Mesenchymal stem cell (in vitro differentiated cells and primary cell): ENCODE results near the gene PITPNC1.

ENCODE experiments used
- DNase-seq: peaks from one replicate; pipeline ENCODE4 v3.0.0-alpha.2; 2013
- H2AFZ ChIP-seq: one replicate; pipeline ENCODE4 v1.6.1; 2013; ENCODE audit warnings: low read depth, mild to moderate bottlenecking, control low read depth, inconsistent platforms, low read length, moderate library complexity
- H2AK5ac ChIP-seq: 2 replicates; pipeline ENCODE4 v1.6.1; 2013; ENCODE audit warnings: low read length, moderate library complexity, mild to moderate bottlenecking, inconsistent platforms; ENCODE audit not compliant: severe bottlenecking
- H2BK120ac ChIP-seq: one replicate; pipeline ENCODE4 v1.6.1; 2013; ENCODE audit warnings: low read depth, mild to moderate bottlenecking, inconsistent platforms, low read length, moderate library complexity
- H2BK12ac ChIP-seq, 2 experiments: one replicate each; pipeline ENCODE4 v1.6.1; 2013; ENCODE audit warnings: inconsistent platforms in 2 of 2, low read length in 2 of 2, mild to moderate bottlenecking in 2 of 2, moderate library complexity in 2 of 2, control low read depth in 1 of 2
- H2BK15ac ChIP-seq: one replicate; pipeline ENCODE4 v1.6.1; 2013; ENCODE audit warnings: mild to moderate bottlenecking, low read depth, inconsistent platforms; ENCODE audit not compliant: poor library complexity, severe bottlenecking
- H2BK5ac ChIP-seq: 2 replicates; pipeline ENCODE4 v1.6.1; 2013; ENCODE audit warnings: low read depth, mild to moderate bottlenecking, low read length, control low read depth, inconsistent platforms; ENCODE audit not compliant: poor library complexity, severe bottlenecking
- H3K14ac ChIP-seq, 2 experiments: one replicate each; pipeline ENCODE4 v1.6.1; 2013; ENCODE audit warnings: inconsistent platforms in 2 of 2, low read length in 2 of 2, control low read depth in 1 of 2, mild to moderate bottlenecking in 1 of 2, moderate library complexity in 1 of 2
- H3K18ac ChIP-seq, 2 experiments: one replicate each; pipeline ENCODE4 v1.6.1; 2013; ENCODE audit warnings: inconsistent platforms in 2 of 2, low read length in 2 of 2, control low read depth in 1 of 2, low read depth in 1 of 2, mild to moderate bottlenecking in 1 of 2
- H3K23ac ChIP-seq, 2 experiments: one replicate each; pipeline ENCODE4 v1.6.1; 2013; ENCODE audit warnings: inconsistent platforms in 2 of 2, low read length in 2 of 2, mild to moderate bottlenecking in 2 of 2, moderate library complexity in 2 of 2, control low read depth in 1 of 2
- H3K27ac ChIP-seq: 2 replicates; pipeline ENCODE4 v1.5.1; 2013; ENCODE audit warnings: mild to moderate bottlenecking, moderate library complexity, low read length, control low read depth, inconsistent platforms; ENCODE audit not compliant: poor library complexity, severe bottlenecking
- H3K27me3 ChIP-seq, 2 experiments: 2 replicates each; pipeline versions ENCODE4 v1.6.1 to v1.7.0; 2013; ENCODE audit warnings: low read length in 2 of 2, mild to moderate bottlenecking in 2 of 2, moderate library complexity in 2 of 2, control low read depth in 1 of 2, inconsistent platforms in 1 of 2; ENCODE audit not compliant: control insufficient read depth in 1 of 2, insufficient read depth in 1 of 2
- H3K36me3 ChIP-seq, 2 experiments: 2 replicates each; pipeline versions ENCODE4 v1.6.1 to v1.7.0; 2013; ENCODE audit warnings: low read length in 2 of 2, control low read depth in 1 of 2, inconsistent platforms in 1 of 2, low read depth in 1 of 2, mild to moderate bottlenecking in 1 of 2; ENCODE audit not compliant: insufficient read depth in 2 of 2, control insufficient read depth in 1 of 2
- H3K4ac ChIP-seq, 2 experiments: one replicate each; pipeline ENCODE4 v1.6.1; 2013; ENCODE audit warnings: inconsistent platforms in 2 of 2, low read length in 2 of 2, mild to moderate bottlenecking in 2 of 2, moderate library complexity in 2 of 2, control low read depth in 1 of 2, low read depth in 1 of 2
- H3K4me1 ChIP-seq: 2 replicates; pipeline ENCODE4 v1.6.1; 2013; ENCODE audit warnings: low read depth, low read length, control low read depth; ENCODE audit not compliant: control insufficient read depth, insufficient read depth
- H3K4me2 ChIP-seq: 2 replicates; pipeline ENCODE4 v1.6.1; 2013; ENCODE audit warnings: low read length, mild to moderate bottlenecking, inconsistent platforms; ENCODE audit not compliant: poor library complexity, severe bottlenecking
- H3K4me3 ChIP-seq, 2 experiments: 2 replicates each; pipeline versions ENCODE4 v1.5.1 to v1.7.0; 2013; ENCODE audit warnings: low read length in 2 of 2, mild to moderate bottlenecking in 2 of 2, control low read depth in 1 of 2, low read depth in 1 of 2; ENCODE audit not compliant: insufficient read depth in 1 of 2
- H3K79me1 ChIP-seq: replicated peaks from 2 replicates; pipeline ENCODE4 v1.6.1; 2013; ENCODE audit warnings: mild to moderate bottlenecking, control low read depth, low read length, inconsistent platforms; ENCODE audit not compliant: poor library complexity, severe bottlenecking
- H3K9ac ChIP-seq: 2 replicates; pipeline ENCODE4 v1.7.0; 2013; ENCODE audit warnings: mild to moderate bottlenecking, low read length, moderate library complexity
- H3K9me3 ChIP-seq: 2 replicates; pipeline ENCODE4 v1.7.0; 2013; ENCODE audit warnings: mild to moderate bottlenecking, low read length; ENCODE audit not compliant: control insufficient read depth
- H4K8ac ChIP-seq: one replicate; pipeline ENCODE4 v1.6.1; 2013; ENCODE audit warnings: inconsistent platforms, mild to moderate bottlenecking, low read length, moderate library complexity
- H4K91ac ChIP-seq: one replicate; pipeline ENCODE4 v1.6.1; 2013; ENCODE audit warnings: mild to moderate bottlenecking, low read length, inconsistent platforms
- WGBS: methylation state at CpG from one replicate; pipeline ENCODE4 v1.1.7; 2013; ENCODE audit warnings: mixed read lengths; 5-methylcytosine and 5-hydroxymethylcytosine counted together

Gene PITPNC1

DNA sequence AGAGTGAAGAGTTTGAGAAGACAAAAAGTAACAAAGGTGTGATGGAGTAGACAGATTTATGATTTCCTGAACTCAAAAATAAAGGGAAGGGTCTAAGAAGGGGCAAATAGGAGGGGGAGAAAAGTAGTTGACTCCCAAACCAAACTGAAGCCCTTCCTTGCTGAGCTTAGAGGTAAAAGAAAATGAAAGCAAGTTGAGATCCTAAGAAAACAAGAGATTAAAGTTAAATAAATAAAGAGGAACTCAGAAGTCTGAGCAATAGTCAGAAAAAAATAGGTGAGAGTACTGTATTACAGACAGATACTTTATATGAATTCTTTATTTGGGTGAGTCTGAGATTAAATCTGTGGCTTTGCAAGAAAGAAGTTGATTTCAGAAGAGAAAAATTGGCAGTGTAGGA, 7.4 kb upstream of the PITPNC1 start:
- no peak overlapping the region for H2AK5ac ChIP-seq
- no peak overlapping the region for H3K4me2 ChIP-seq
- H3K4me1 ChIP-seq: peaks cover 5% of the 10 kb centered on the region
- H3K27ac ChIP-seq: no peak overlapping the region
- H3K4me3 ChIP-seq: no peak overlapping the region
- H3K4ac ChIP-seq: no peak overlapping the region
- no peak overlapping the region for H2BK120ac ChIP-seq
- no peaks in the 10 kb centered on the region for H3K36me3 ChIP-seq
- no peak overlapping the region for H4K8ac ChIP-seq
- no peak overlapping the region for H2BK5ac ChIP-seq
- H2BK15ac ChIP-seq: no peak overlapping the region
- no peak overlapping the region for H3K14ac ChIP-seq
- H3K18ac ChIP-seq: no peak overlapping the region
- no peaks in the 10 kb centered on the region for H3K9me3 ChIP-seq
- no peak for DNase-seq
- no peaks in the 10 kb centered on the region for H3K27me3 ChIP-seq
- H4K91ac ChIP-seq: no peak overlapping the region
- H3K79me1 ChIP-seq: no peaks in the 10 kb centered on the region
- H3K23ac ChIP-seq: no peak overlapping the region
- peak overlapping the region; percentile 7 for H3K9ac ChIP-seq
- no peak overlapping the region for H2AFZ ChIP-seq
- no peak overlapping the region for H2BK12ac ChIP-seq

DNA sequence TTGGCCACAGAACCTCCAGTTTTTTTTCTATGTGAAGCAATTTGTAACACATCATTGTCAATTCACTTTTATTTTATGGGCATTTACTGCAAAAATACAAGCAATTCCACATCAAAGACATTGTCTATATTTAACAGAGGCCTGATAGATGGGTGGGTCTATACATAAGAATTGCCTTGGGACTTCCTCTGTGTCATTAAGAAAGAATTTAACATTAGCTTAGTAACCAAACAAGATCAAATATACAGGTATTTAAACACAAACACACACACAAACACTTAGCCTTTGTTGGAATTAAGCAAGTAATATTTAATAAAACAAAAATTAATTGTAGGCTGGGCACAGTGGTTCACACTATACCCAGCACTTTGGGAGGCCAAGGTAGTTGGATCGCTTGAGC, 4.3 kb upstream of the PITPNC1 start:
- Histone ChIP-seq H2BK5ac (no peak overlapping the region), H3K27ac (no peak overlapping the region), H3K14ac (no peak overlapping the region), H3K4me1 (peaks cover 7% of the 10 kb centered on the region), H3K23ac (no peak overlapping the region), H3K36me3 (no peaks in the 10 kb centered on the region), H3K4ac (no peak overlapping the region), H2BK120ac (no peak overlapping the region), H3K4me3 (no peak overlapping the region), H3K27me3 (no peaks in the 10 kb centered on the region), H2AK5ac (no peak overlapping the region), H3K79me1 (no peaks in the 10 kb centered on the region), H3K4me2 (no peak overlapping the region), H4K8ac (no peak overlapping the region), H3K18ac (no peak overlapping the region), H3K9me3 (no peaks in the 10 kb centered on the region), H2BK12ac (no peak overlapping the region), H2AFZ (no peak overlapping the region), H3K9ac (no peak overlapping the region), H2BK15ac (no peak overlapping the region), H4K91ac (no peak overlapping the region)
- DNase-seq: no peak
- WGBS: 100% methylated on average over 1 of the region's 1 CpG

DNA sequence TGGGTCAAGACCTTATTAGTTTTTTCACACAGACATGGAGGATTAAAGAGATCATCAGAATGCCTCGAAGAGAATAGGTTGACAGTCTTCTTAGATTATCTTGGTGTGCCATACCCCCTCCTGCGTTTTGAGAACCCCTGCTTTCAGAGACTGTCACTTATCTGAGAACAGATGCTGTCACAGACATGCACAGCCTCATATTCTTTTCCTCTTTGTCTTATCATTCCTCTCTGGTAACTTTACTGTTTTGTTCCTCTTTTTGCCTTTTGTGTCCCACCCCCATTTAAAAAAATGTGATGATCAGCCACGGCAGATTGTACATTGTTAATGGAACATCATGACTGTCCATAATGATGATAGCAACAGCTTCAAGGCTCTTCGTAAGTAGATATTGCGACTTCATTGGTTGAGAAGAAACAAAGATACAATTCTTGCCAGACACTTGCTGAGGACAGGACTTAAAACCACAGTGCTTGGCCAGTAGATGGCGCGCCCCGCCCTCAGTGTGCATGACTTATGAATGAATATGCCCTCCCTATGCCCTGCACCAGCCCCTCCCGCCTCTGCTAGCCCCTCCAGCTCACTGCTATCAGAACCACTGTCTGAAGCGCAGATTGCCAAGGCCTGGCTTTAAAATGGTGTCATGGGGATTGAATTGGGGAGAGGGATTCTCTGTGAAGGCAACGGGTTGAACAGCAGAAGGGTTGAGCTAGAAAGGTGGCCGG, 2.6 kb upstream of the PITPNC1 start:
- Histone ChIP-seq H2AK5ac (no peak overlapping the region), H3K27ac (no peak overlapping the region), H4K91ac (no peak overlapping the region), H3K9me3 (no peaks in the 10 kb centered on the region), H3K4me1 (peaks cover 9% of the 10 kb centered on the region), H2AFZ (no peak overlapping the region), H3K23ac (no peak overlapping the region), H3K18ac (no peak overlapping the region), H2BK15ac (no peak overlapping the region), H2BK120ac (no peak overlapping the region), H3K4ac (no peak overlapping the region), H3K14ac (no peak overlapping the region), H3K4me3 (no peak overlapping the region), H2BK12ac (no peak overlapping the region), H3K36me3 (no peaks in the 10 kb centered on the region), H3K4me2 (peak overlapping the region; percentile 3), H2BK5ac (no peak overlapping the region), H3K79me1 (peaks cover 4% of the 10 kb centered on the region), H3K9ac (peak overlapping the region; percentile 23), H4K8ac (no peak overlapping the region), H3K27me3 (no peaks in the 10 kb centered on the region)
- WGBS: 28% methylated on average over 11 of the region's 12 CpGs
- DNase-seq: peak; percentile 87

DNA sequence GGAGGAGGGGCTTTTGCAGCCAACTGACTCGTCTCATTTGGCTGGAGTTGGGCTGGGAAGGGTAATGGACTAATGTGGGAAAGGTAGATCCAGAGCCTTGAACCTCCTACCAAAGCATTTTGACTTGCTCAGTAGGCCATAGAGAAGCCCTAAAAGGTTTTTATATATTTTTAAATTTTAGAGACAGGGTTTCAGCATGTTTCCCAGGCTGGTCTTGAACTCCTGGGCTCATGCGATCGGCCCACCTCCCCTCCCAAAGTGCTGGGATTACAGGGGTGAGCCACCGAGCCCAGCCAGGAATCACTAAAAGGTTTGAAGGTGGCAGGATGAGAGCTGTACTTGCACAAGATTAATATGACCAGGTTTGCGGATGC, 2.0 kb upstream of the PITPNC1 start:
- peaks cover 5% of the 10 kb centered on the region for H3K79me1 ChIP-seq
- no peak overlapping the region for H3K18ac ChIP-seq
- DNase-seq: no peak
- no peak overlapping the region for H3K4ac ChIP-seq
- no peak overlapping the region for H2BK5ac ChIP-seq
- no peak overlapping the region for H2BK12ac ChIP-seq
- H3K27ac ChIP-seq: no peak overlapping the region
- H2AK5ac ChIP-seq: no peak overlapping the region
- H3K4me2 ChIP-seq: no peak overlapping the region
- H3K23ac ChIP-seq: no peak overlapping the region
- no peak overlapping the region for H3K9ac ChIP-seq
- no peaks in the 10 kb centered on the region for H3K36me3 ChIP-seq
- 96% methylated on average over 4 of the region's 5 CpGs for WGBS
- H2AFZ ChIP-seq: no peak overlapping the region
- H2BK120ac ChIP-seq: no peak overlapping the region
- no peak overlapping the region for H3K14ac ChIP-seq
- H4K8ac ChIP-seq: no peak overlapping the region
- no peak overlapping the region for H3K4me3 ChIP-seq
- H3K4me1 ChIP-seq: peaks cover 9% of the 10 kb centered on the region
- H4K91ac ChIP-seq: no peak overlapping the region
- H3K9me3 ChIP-seq: no peaks in the 10 kb centered on the region
- no peaks in the 10 kb centered on the region for H3K27me3 ChIP-seq
- H2BK15ac ChIP-seq: no peak overlapping the region
